ENCODE results near the gene PKP2.

PKP2 gene

GRCh38 chr12:32819424-32819823 lies 77.2 kb downstream of the PKP2 start:
- no peak for DNase-seq (ENCODE audit: low read depth in 1 of 2, low spot score in 1 of 2)

- no peak for DNase-seq (ENCODE audit: low read depth in 1 of 2, low spot score in 1 of 2)
Observed at GRCh38 chr12:32811686-32812392, 84.7 kb downstream of the PKP2 start.

GRCh38 chr12:32809846-32810245 lies 86.7 kb downstream of the PKP2 start:
- no peak for DNase-seq (ENCODE audit: low read depth in 1 of 2, low spot score in 1 of 2)

GRCh38 chr12:32809196-32809595 lies 87.4 kb downstream of the PKP2 start:
- DNase-seq (ENCODE audit: low read depth in 1 of 2, low spot score in 1 of 2) = no peak

- DNase-seq (ENCODE audit: low read depth in 1 of 2, low spot score in 1 of 2) = no peak
Observed at GRCh38 chr12:32804301-32804700, 92.3 kb downstream of the PKP2 start.

GRCh38 chr12:32801269-32801980 lies 95.2 kb downstream of the PKP2 start:
- no peak for DNase-seq (ENCODE audit: low read depth in 1 of 2, low spot score in 1 of 2)

GRCh38 chr12:32794281-32794680 lies 102.3 kb downstream of the PKP2 start:
- no peak for DNase-seq (ENCODE audit: low read depth in 1 of 2, low spot score in 1 of 2)

- no peak for DNase-seq (ENCODE audit: low read depth in 1 of 2, low spot score in 1 of 2)
Observed at GRCh38 chr12:32789916-32790315, 106.7 kb downstream of the PKP2 start.

- DNase-seq (ENCODE audit: low read depth in 1 of 2, low spot score in 1 of 2) = no peak
Observed at GRCh38 chr12:32789446-32789845, 107.1 kb downstream of the PKP2 start.

GRCh38 chr12:32788405-32788804 lies 108.2 kb downstream of the PKP2 start:
- no peak for DNase-seq (ENCODE audit: low read depth in 1 of 2, low spot score in 1 of 2)

- DNase-seq (ENCODE audit: low read depth in 1 of 2, low spot score in 1 of 2) = no peak
Observed at GRCh38 chr12:32785557-32785956, 111.0 kb downstream of the PKP2 start.

- DNase-seq (ENCODE audit: low read depth in 1 of 2, low spot score in 1 of 2) = no peak
Observed at GRCh38 chr12:32783029-32783428, 113.5 kb downstream of the PKP2 start.

GRCh38 chr12:32780071-32780470 lies 116.5 kb downstream of the PKP2 start:
- DNase-seq (ENCODE audit: low read depth in 1 of 2, low spot score in 1 of 2) = no peak

GRCh38 chr12:32777691-32778175 lies 118.8 kb downstream of the PKP2 start:
- no peak for DNase-seq (ENCODE audit: low read depth in 1 of 2, low spot score in 1 of 2)

GRCh38 chr12:32777159-32777558 lies 119.4 kb downstream of the PKP2 start:
- no peak for DNase-seq (ENCODE audit: low read depth in 1 of 2, low spot score in 1 of 2)

- DNase-seq (ENCODE audit: low read depth in 1 of 2, low spot score in 1 of 2) = no peak
Observed at GRCh38 chr12:32776258-32776657, 120.3 kb downstream of the PKP2 start.

GRCh38 chr12:32773691-32774090 lies 122.9 kb downstream of the PKP2 start:
- no peak for DNase-seq (ENCODE audit: low read depth in 1 of 2, low spot score in 1 of 2)

GRCh38 chr12:32770141-32770540 lies 126.4 kb downstream of the PKP2 start:
- no peak for DNase-seq (ENCODE audit: low read depth in 1 of 2, low spot score in 1 of 2)

- DNase-seq (ENCODE audit: low read depth in 1 of 2, low spot score in 1 of 2) = no peak
Observed at GRCh38 chr12:32768518-32768917, 128.1 kb downstream of the PKP2 start.

GRCh38 chr12:32765906-32766305 lies 130.7 kb downstream of the PKP2 start:
- no peak for DNase-seq (ENCODE audit: low read depth in 1 of 2, low spot score in 1 of 2)

GRCh38 chr12:32761716-32762115 lies 134.9 kb downstream of the PKP2 start:
- DNase-seq (ENCODE audit: low read depth in 1 of 2, low spot score in 1 of 2) = no peak

GRCh38 chr12:32757157-32757556 lies 139.4 kb downstream of the PKP2 start:
- DNase-seq (ENCODE audit: low read depth in 1 of 2, low spot score in 1 of 2) = no peak

Data from stimulated activated CD4-positive, alpha-beta T cell treated with anti-CD3 and anti-CD28 coated beads, Interleukin-15, amount 100 ng/mL, for 1 hour (primary cell).